H9 (cell line): Measurements from ENCODE around the gene TBC1D2. TPM values are rescaled to one million over a fixed set of nuclear protein-coding genes. Genes with fewer than 3 reads are reported as not detected.

Experiments used
- DNase-seq: peaks from one replicate; pipeline ENCODE4 v3.0.0-alpha.2; 2017
- H2AFZ ChIP-seq: one replicate; pipeline ENCODE4 v1.6.1; 2013; ENCODE audit warnings: mild to moderate bottlenecking, low read length, control low read depth, moderate library complexity
- H2AK5ac ChIP-seq: 2 replicates; pipeline ENCODE4 v1.6.1; 2013; ENCODE audit warnings: low read length, control low read depth, mixed read lengths; ENCODE audit not compliant: insufficient read length
- H2BK120ac ChIP-seq: one replicate; pipeline ENCODE4 v1.6.1; 2013; ENCODE audit warnings: low read depth, mild to moderate bottlenecking, low read length, control low read depth, inconsistent platforms; ENCODE audit not compliant: poor library complexity, severe bottlenecking
- H2BK12ac ChIP-seq: 2 replicates; pipeline ENCODE4 v1.6.1; 2013; ENCODE audit warnings: low read length, control low read depth, mixed read lengths, low read depth; ENCODE audit not compliant: insufficient read length
- H2BK15ac ChIP-seq: 2 replicates; pipeline ENCODE4 v1.6.1; 2013; ENCODE audit warnings: low read depth, low read length, control low read depth
- H2BK20ac ChIP-seq: one replicate; pipeline ENCODE4 v1.6.1; 2013; ENCODE audit warnings: low read depth, mild to moderate bottlenecking, low read length, control low read depth, inconsistent platforms; ENCODE audit not compliant: poor library complexity, severe bottlenecking
- H2BK5ac ChIP-seq: 2 replicates; pipeline ENCODE4 v1.6.1; 2013; ENCODE audit warnings: low read length, control low read depth, mixed read lengths; ENCODE audit not compliant: insufficient read length
- H3K14ac ChIP-seq: 2 replicates; pipeline ENCODE4 v1.6.1; 2013; ENCODE audit warnings: low read length, control low read depth; ENCODE audit not compliant: insufficient read depth
- H3K18ac ChIP-seq: 2 replicates; pipeline ENCODE4 v1.6.1; 2013; ENCODE audit warnings: low read depth, mild to moderate bottlenecking, mixed read lengths, low read length, control low read depth; ENCODE audit not compliant: insufficient read length
- H3K23ac ChIP-seq: 2 replicates; pipeline ENCODE4 v1.6.1; 2013; ENCODE audit warnings: low read length, control low read depth, mixed read lengths, low read depth; ENCODE audit not compliant: insufficient read length
- H3K23me2 ChIP-seq: 2 replicates; pipeline ENCODE4 v1.6.1; 2013; ENCODE audit warnings: low read depth, mild to moderate bottlenecking, mixed read lengths, low read length, control low read depth; ENCODE audit not compliant: insufficient read length, poor library complexity, severe bottlenecking
- H3K27ac ChIP-seq: 2 replicates; pipeline ENCODE4 v1.5.1; 2013; ENCODE audit warnings: low read length, control low read depth, mixed read lengths, low read depth; ENCODE audit not compliant: insufficient read length
- H3K27me3 ChIP-seq: 2 replicates; pipeline ENCODE4 v1.6.1; 2013; ENCODE audit warnings: low read length, control low read depth, inconsistent platforms; ENCODE audit not compliant: insufficient read depth
- H3K4ac ChIP-seq: 2 replicates; pipeline ENCODE4 v1.6.1; 2013; ENCODE audit warnings: low read depth, mild to moderate bottlenecking, control low read depth, inconsistent platforms, low read length, moderate library complexity
- H3K4me1 ChIP-seq: 2 replicates; pipeline ENCODE4 v1.6.1; 2013; ENCODE audit warnings: low read length, control low read depth, inconsistent platforms; ENCODE audit not compliant: insufficient read depth
- H3K4me2 ChIP-seq: 2 replicates; pipeline ENCODE4 v1.6.1; 2013; ENCODE audit warnings: low read length, control low read depth, mixed read lengths; ENCODE audit not compliant: insufficient read length, insufficient read depth
- H3K56ac ChIP-seq: 2 replicates; pipeline ENCODE4 v1.6.1; 2013; ENCODE audit warnings: low read depth, mild to moderate bottlenecking, mixed read lengths, low read length, control low read depth; ENCODE audit not compliant: insufficient read length
- H3K79me1 ChIP-seq: 2 replicates; pipeline ENCODE4 v1.6.1; 2013; ENCODE audit warnings: low read depth, mild to moderate bottlenecking, moderate library complexity, low read length, control low read depth, inconsistent platforms; ENCODE audit not compliant: insufficient read depth, poor library complexity, severe bottlenecking
- H3K79me2 ChIP-seq: 2 replicates; pipeline ENCODE4 v1.6.1; 2013; ENCODE audit warnings: low read length, control low read depth, inconsistent platforms; ENCODE audit not compliant: insufficient read depth
- H3K9ac ChIP-seq: 2 replicates; pipeline ENCODE4 v1.6.1; 2013; ENCODE audit warnings: low read length, control low read depth, mixed read lengths; ENCODE audit not compliant: insufficient read length; ENCODE audit errors: extremely low read depth
- H3K9me3 ChIP-seq: one replicate; pipeline ENCODE4 v1.6.1; 2013; ENCODE audit warnings: low read depth, low read length, inconsistent platforms; ENCODE audit not compliant: control insufficient read depth
- H3T11ph ChIP-seq: one replicate; pipeline ENCODE4 v1.6.1; 2013; ENCODE audit warnings: mild to moderate bottlenecking, low read length, control low read depth, inconsistent platforms
- H4K20me1 ChIP-seq: one replicate; pipeline ENCODE4 v1.6.1; 2013; ENCODE audit not compliant: control insufficient read depth, insufficient read length, insufficient read depth
- H4K5ac ChIP-seq: 2 replicates; pipeline ENCODE4 v1.6.1; 2013; ENCODE audit warnings: low read depth, mild to moderate bottlenecking, mixed read lengths, low read length, control low read depth; ENCODE audit not compliant: insufficient read length
- H4K8ac ChIP-seq: replicated peaks from 2 replicates; pipeline ENCODE4 v1.6.1; 2013; ENCODE audit warnings: low read length, control low read depth, mixed read lengths, low read depth; ENCODE audit not compliant: insufficient read length
- H4K91ac ChIP-seq: 2 replicates; pipeline ENCODE4 v1.6.1; 2013; ENCODE audit warnings: low read depth, mild to moderate bottlenecking, moderate library complexity, mixed read lengths, low read length, control low read depth; ENCODE audit not compliant: insufficient read length
- H3K27ac Mint-ChIP-seq, 3 experiments: 2 replicates in 2 of 3; 3 replicates in 1 of 3; pipeline ENCODE4 v1.8.0; 2020 to 2021; ENCODE audit warnings: mixed read lengths in 3 of 3, mild to moderate bottlenecking in 1 of 3, moderate library complexity in 1 of 3
- H3K27me3 Mint-ChIP-seq: 2 replicates; pipeline ENCODE4 v1.8.0; 2021; ENCODE audit warnings: low read depth, mild to moderate bottlenecking, moderate library complexity, mixed read lengths
- H3K36me3 Mint-ChIP-seq, 3 experiments: 2 replicates in 2 of 3; 3 replicates in 1 of 3; pipeline ENCODE4 v1.8.0; 2020 to 2021; ENCODE audit warnings: low read depth in 3 of 3, mixed read lengths in 3 of 3; ENCODE audit not compliant: insufficient read depth in 1 of 3
- H3K4me1 Mint-ChIP-seq, 2 experiments: 2 replicates each; pipeline ENCODE4 v1.8.0; 2020; ENCODE audit warnings: mixed read lengths in 2 of 2
- H3K4me3 Mint-ChIP-seq, 2 experiments: 2 replicates in 1 of 2; 3 replicates in 1 of 2; pipeline ENCODE4 v1.8.0; 2020 to 2021; ENCODE audit warnings: mild to moderate bottlenecking in 2 of 2, mixed read lengths in 2 of 2, moderate library complexity in 1 of 2
- H3K9me3 Mint-ChIP-seq, 2 experiments: 2 replicates in 1 of 2; 3 replicates in 1 of 2; pipeline ENCODE4 v1.8.0; 2020; ENCODE audit warnings: mild to moderate bottlenecking in 2 of 2, mixed read lengths in 2 of 2, moderate library complexity in 1 of 2
- WGBS: extraction: QIAGEN DNeasy Blood & Tissue Kit; methylation state at CpG from one replicate; pipeline ENCODE4 v1.1.7; 2013; ENCODE audit warnings: missing lambda C conversion rate, low lambda C conversion rate, mixed read lengths; ENCODE audit not compliant: insufficient read length; ENCODE audit errors: extremely low coverage; 5-methylcytosine and 5-hydroxymethylcytosine counted together
- total RNA-seq: library from RNA; stranded (reverse); gene quantifications from 2 replicates; pipeline ENCODE4 v1.2.1, GENCODE V29; 2021
- TF ChIP-seq, protein P1 (sequence below): fragments of 200-600 bp; sonication (generic); conservative IDR thresholded peaks from 3 replicates; pipeline ENCODE4 v1.8.0; 2021; ENCODE audit warnings: antibody characterized with exemption, mild to moderate bottlenecking

The TBC1D2 gene
- total RNA-seq, 1 experiment from 2014 or later, result 2.9 TPM

DNA sequence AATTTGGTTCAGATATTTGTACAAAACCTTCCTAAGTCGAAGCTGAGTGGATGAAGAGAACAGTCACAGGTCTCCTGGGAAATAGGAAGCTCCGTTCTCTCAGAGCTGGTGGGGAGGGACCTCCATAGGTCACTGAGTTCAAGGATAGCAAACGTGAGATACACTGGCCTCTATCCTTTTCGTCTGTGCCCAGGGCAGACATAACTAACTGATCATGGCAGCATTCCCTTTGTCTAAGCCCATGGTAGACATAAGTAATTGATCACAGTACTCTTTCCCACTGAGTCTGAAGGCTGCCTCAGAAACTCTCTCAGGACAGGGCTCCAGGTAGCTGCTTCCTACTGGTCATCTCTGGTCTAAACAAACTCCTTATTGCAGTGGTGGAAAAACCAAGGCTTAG lies 50.8 kb downstream of the TBC1D2 start:
- H3K9me3 Mint-ChIP-seq, result peaks cover 6 to 10% of the 10 kb centered on the region in 2 experiments; a peak in 4 of 5 replicates
- Histone ChIP-seq H2BK20ac (no peak overlapping the region), H3K9ac (no peak overlapping the region), H2BK12ac (no peak overlapping the region), H3T11ph (no peak overlapping the region), H2AK5ac (no peak overlapping the region), H2BK120ac (no peak overlapping the region), H2BK15ac (no peak overlapping the region), H3K18ac (no peak overlapping the region), H3K23me2 (no peaks in the 10 kb centered on the region), H2AFZ (no peak overlapping the region), H3K79me2 (no peaks in the 10 kb centered on the region), H3K4me2 (no peak overlapping the region), H4K8ac (no peak overlapping the region), H3K9me3 (no peaks in the 10 kb centered on the region), H3K56ac (no peak overlapping the region), H4K20me1 (no peaks in the 10 kb centered on the region), H4K5ac (no peak overlapping the region), H3K27ac (no peak overlapping the region), H3K79me1 (no peaks in the 10 kb centered on the region), H4K91ac (no peak overlapping the region), H3K4me1 (peaks cover 4% of the 10 kb centered on the region; the same call in 1 of the 2 replicates), H3K27me3 (no peaks in the 10 kb centered on the region), H3K23ac (no peak overlapping the region), H3K4ac (no peak overlapping the region), H3K14ac (no peak overlapping the region; the same call in 1 of the 2 replicates), H2BK5ac (no peak overlapping the region)
- no peaks in the 10 kb centered on the region for H3K27me3 Mint-ChIP-seq
- peaks cover 10 to 20% (median 12%) of the 10 kb centered on the region in 3 experiments for H3K36me3 Mint-ChIP-seq
- H3K4me1 Mint-ChIP-seq, result peaks cover 21 to 23% of the 10 kb centered on the region in 2 experiments
- no peak for DNase-seq
- no CpG with 5 or more reads among the region's 4 CpGs for WGBS
- TF ChIP-seq, protein P1, sequence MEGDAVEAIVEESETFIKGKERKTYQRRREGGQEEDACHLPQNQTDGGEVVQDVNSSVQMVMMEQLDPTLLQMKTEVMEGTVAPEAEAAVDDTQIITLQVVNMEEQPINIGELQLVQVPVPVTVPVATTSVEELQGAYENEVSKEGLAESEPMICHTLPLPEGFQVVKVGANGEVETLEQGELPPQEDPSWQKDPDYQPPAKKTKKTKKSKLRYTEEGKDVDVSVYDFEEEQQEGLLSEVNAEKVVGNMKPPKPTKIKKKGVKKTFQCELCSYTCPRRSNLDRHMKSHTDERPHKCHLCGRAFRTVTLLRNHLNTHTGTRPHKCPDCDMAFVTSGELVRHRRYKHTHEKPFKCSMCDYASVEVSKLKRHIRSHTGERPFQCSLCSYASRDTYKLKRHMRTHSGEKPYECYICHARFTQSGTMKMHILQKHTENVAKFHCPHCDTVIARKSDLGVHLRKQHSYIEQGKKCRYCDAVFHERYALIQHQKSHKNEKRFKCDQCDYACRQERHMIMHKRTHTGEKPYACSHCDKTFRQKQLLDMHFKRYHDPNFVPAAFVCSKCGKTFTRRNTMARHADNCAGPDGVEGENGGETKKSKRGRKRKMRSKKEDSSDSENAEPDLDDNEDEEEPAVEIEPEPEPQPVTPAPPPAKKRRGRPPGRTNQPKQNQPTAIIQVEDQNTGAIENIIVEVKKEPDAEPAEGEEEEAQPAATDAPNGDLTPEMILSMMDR, result no peak
- H3K4me3 Mint-ChIP-seq, result no peak overlapping the region
- H3K27ac Mint-ChIP-seq, result peak overlapping the region in 1 of 3 experiments; percentile 35; a peak in 1 of 7 replicates
